ENCODE data around the gene SERPINB8. TPM values are rescaled to one million over a fixed set of nuclear protein-coding genes. Genes with fewer than 3 reads are reported as not detected.
A peak's percentile ranks its signal among the peaks of the same experiment; 100 is the strongest.

The SERPINB8 gene
- total and polyA plus RNA-seq, 2 donors (not counting 1 experiment from before 2014, with no cell fraction given), result 14.4 to 22.1 TPM

DNA sequence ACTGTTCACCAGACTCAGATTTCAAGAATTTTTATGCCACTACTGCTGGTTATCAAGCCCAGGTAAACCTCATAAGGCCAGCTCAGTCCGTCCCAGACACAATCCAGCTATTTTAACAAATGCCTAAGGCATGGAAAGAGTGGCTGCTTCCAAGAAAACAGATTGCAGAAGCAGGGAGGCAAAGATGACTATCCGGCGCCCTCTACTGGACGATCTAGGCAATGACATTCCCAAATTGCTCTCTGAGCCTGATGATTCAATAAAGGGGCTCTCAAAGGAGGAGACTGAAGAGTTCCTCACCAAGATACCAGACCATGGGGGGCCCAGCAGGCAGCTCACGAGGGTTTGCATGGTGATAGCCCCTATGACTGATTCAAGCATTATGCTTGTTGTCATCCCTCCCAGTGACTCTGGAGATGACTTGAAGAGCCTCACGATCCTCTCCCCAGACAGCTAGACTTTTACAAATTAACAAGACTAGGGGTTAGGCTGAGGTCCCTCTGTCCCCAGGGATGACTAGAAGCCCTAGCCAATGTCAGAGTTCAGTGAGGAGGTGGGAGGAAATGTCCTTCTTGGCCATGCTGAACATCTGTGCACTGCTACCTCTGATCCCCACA is 25.0 kb downstream of the SERPINB8 start:
- Histone ChIP-seq H2AFZ (ENCODE audit: insufficient read depth, low read depth, low read length, poor library complexity, severe bottlenecking) (no peak overlapping the region), H3K4me2 (replicated peaks; ENCODE audit: low read depth, low read length, poor library complexity, severe bottlenecking) (no peak overlapping the region), H3K36me3 (replicated peaks in 1 of 2; ENCODE audit: control extremely low read depth in 1 of 2, control insufficient read depth in 1 of 2, extremely low read depth in 1 of 2, insufficient read depth in 2 of 2, low read length in 1 of 2) (no peaks in the 10 kb centered on the region), H3K27me3 (replicated peaks in 1 of 4; ENCODE audit: control extremely low read depth in 1 of 4, control insufficient read depth in 3 of 4, insufficient read depth in 4 of 4, low read length in 3 of 4) (no peaks in the 10 kb centered on the region), H3K4me3 (ENCODE audit: control extremely low read depth in 1 of 5, extremely low read depth in 1 of 5, insufficient read depth in 1 of 5, low read depth in 2 of 5, low read length in 4 of 5) (no peak overlapping the region), H3K9me3 (ENCODE audit: control extremely low read depth in 1 of 3, control insufficient read depth in 2 of 3, insufficient read depth in 1 of 3, low read length in 2 of 3) (peaks cover 7 to 21% (median 21%) of the 10 kb centered on the region in 3 donors), H4K20me1 (ENCODE audit: control insufficient read depth, insufficient read depth, low read length, poor library complexity, severe bottlenecking) (no peaks in the 10 kb centered on the region), H3K9ac (ENCODE audit: low read length) (no peak overlapping the region), H3K27ac (ENCODE audit: low read length in 2 of 2) (no peak overlapping the region), H3K79me2 (ENCODE audit: control insufficient read depth, insufficient read depth, low read length) (no peaks in the 10 kb centered on the region), H3K4me1 (ENCODE audit: control insufficient read depth in 2 of 2, insufficient read depth in 2 of 2, low read length in 2 of 2) (no peaks in the 10 kb centered on the region)
- H3K27me3 Mint-ChIP-seq, result no peaks in the 10 kb centered on the region
- ChIA-PET CTCF (interaction anchor here (0.9 to 4.9 kb wide), 9 partner anchors 10 to 481 kb away, joined by 3 to 50 read pairs (median 4); no protein-coding TSS in a partner anchor), POLR2A (no interaction called here)
- ATAC-seq (ENCODE audit: low read depth) (peak; percentile 58), DNase-seq (peak; percentile 56)
- H3K4me3 Mint-ChIP-seq, result no peak overlapping the region
- no peak overlapping the region for H3K27ac Mint-ChIP-seq
- intact Hi-C loops (cut with micrococcal nuclease), result loop anchor here (1.0 kb wide), 2 partner anchors 32 to 477 kb away; no protein-coding TSS in a partner anchor
- TF ChIP-seq, protein P1, sequence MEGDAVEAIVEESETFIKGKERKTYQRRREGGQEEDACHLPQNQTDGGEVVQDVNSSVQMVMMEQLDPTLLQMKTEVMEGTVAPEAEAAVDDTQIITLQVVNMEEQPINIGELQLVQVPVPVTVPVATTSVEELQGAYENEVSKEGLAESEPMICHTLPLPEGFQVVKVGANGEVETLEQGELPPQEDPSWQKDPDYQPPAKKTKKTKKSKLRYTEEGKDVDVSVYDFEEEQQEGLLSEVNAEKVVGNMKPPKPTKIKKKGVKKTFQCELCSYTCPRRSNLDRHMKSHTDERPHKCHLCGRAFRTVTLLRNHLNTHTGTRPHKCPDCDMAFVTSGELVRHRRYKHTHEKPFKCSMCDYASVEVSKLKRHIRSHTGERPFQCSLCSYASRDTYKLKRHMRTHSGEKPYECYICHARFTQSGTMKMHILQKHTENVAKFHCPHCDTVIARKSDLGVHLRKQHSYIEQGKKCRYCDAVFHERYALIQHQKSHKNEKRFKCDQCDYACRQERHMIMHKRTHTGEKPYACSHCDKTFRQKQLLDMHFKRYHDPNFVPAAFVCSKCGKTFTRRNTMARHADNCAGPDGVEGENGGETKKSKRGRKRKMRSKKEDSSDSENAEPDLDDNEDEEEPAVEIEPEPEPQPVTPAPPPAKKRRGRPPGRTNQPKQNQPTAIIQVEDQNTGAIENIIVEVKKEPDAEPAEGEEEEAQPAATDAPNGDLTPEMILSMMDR (IDR thresholded peaks at IDR 0.05), result peak; percentile 92
- no peak for TF ChIP-seq EZH2 (IDR thresholded peaks at IDR 0.05; ENCODE audit: borderline replicate concordance, insufficient read depth, low read depth, low read length, poor library complexity, severe bottlenecking)
- H3K4me1 Mint-ChIP-seq, result no peaks in the 10 kb centered on the region
- 19% methylated on average over 4 of the region's 6 CpGs for WGBS (ENCODE audit: insufficient coverage)
- peaks cover 5% of the 10 kb centered on the region for H3K9me3 Mint-ChIP-seq (ENCODE audit: insufficient read depth)

DNA sequence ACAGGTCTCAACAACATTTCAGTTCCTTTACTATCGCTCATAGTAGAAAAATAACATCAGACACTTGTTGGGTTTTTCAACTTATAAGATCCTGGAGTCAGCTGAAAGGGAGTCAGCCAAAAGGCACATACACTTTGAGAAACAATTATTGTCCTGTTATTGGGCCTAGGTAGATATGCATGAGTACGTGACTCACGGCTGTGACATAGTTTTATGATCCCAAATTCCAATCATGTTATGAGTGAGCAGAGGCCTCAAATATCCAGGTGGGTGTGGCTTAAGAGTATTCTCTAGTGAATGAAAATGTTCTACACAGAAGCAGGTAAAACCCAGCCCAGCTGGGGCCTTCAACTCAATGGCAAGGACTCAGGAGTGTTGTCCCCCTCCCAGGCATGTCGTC is 27.2 kb downstream of the SERPINB8 start:
- Mint-ChIP-seq H3K27me3 (peaks cover 9% of the 10 kb centered on the region), H3K27ac (no peak overlapping the region), H3K9me3 (ENCODE audit: insufficient read depth) (peaks cover 5% of the 10 kb centered on the region), H3K4me1 (no peaks in the 10 kb centered on the region), H3K4me3 (no peak overlapping the region)
- H3K4me1 ChIP-seq (ENCODE audit: control insufficient read depth in 2 of 2, insufficient read depth in 2 of 2, low read length in 2 of 2), result no peaks in the 10 kb centered on the region
- H3K36me3 ChIP-seq (replicated peaks in 1 of 2; ENCODE audit: control extremely low read depth in 1 of 2, control insufficient read depth in 1 of 2, extremely low read depth in 1 of 2, insufficient read depth in 2 of 2, low read length in 1 of 2), result no peaks in the 10 kb centered on the region
- no peak overlapping the region for H3K4me2 ChIP-seq (replicated peaks; ENCODE audit: low read depth, low read length, poor library complexity, severe bottlenecking)
- CTCF ChIA-PET, result interaction anchor here (1.0 to 4.9 kb wide), 5 partner anchors 10 to 34 kb away, joined by 3 to 50 read pairs (median 4); no protein-coding TSS in a partner anchor
- H2AFZ ChIP-seq (ENCODE audit: insufficient read depth, low read depth, low read length, poor library complexity, severe bottlenecking), result no peak overlapping the region
- H3K9ac ChIP-seq (ENCODE audit: low read length), result no peak overlapping the region
- H3K79me2 ChIP-seq (ENCODE audit: control insufficient read depth, insufficient read depth, low read length), result no peaks in the 10 kb centered on the region
- no peaks in the 10 kb centered on the region for H4K20me1 ChIP-seq (ENCODE audit: control insufficient read depth, insufficient read depth, low read length, poor library complexity, severe bottlenecking)
- H3K27me3 ChIP-seq (replicated peaks in 1 of 4; ENCODE audit: control extremely low read depth in 1 of 4, control insufficient read depth in 3 of 4, insufficient read depth in 4 of 4, low read length in 3 of 4), result no peaks in the 10 kb centered on the region
- no peak overlapping the region for H3K27ac ChIP-seq (ENCODE audit: low read length in 2 of 2)
- intact Hi-C loops (cut with micrococcal nuclease), result no loop called here
- POLR2A ChIA-PET, result no interaction called here
- no peak for DNase-seq
- H3K4me3 ChIP-seq (ENCODE audit: control extremely low read depth in 1 of 5, extremely low read depth in 1 of 5, insufficient read depth in 1 of 5, low read depth in 2 of 5, low read length in 4 of 5), result no peak overlapping the region
- H3K9me3 ChIP-seq (ENCODE audit: control extremely low read depth in 1 of 3, control insufficient read depth in 2 of 3, insufficient read depth in 1 of 3, low read length in 2 of 3), result peaks cover 7 to 21% (median 21%) of the 10 kb centered on the region in 3 donors
- WGBS (ENCODE audit: insufficient coverage), result 89% methylated on average over 3 of the region's 4 CpGs
- no peak for ATAC-seq (ENCODE audit: low read depth)
- TF ChIP-seq, protein P1 (IDR thresholded peaks at IDR 0.05), result no peak
- no peak for TF ChIP-seq EZH2 (IDR thresholded peaks at IDR 0.05; ENCODE audit: borderline replicate concordance, insufficient read depth, low read depth, low read length, poor library complexity, severe bottlenecking)
